Ovary (tissue), 3 donors: ENCODE data around the gene DOK6.

Experiments used
- CTCF ChIP-seq, 3 donors: fragments of 450-650 bp in 2 of 3; fragments of 200-600 bp in 1 of 3; IDR thresholded peaks; one replicate each; pipeline versions ENCODE4 v1.5.1 to v1.8.0; 2016 to 2022; ENCODE audit warnings: antibody characterized with exemption in 3 of 3, mild to moderate bottlenecking in 1 of 3
- EP300 ChIP-seq: sonication (generic); formaldehyde crosslinking; IDR thresholded peaks from one replicate; pipeline ENCODE4 v1.6.1; 2017; ENCODE audit warnings: antibody characterized with exemption
- POLR2A ChIP-seq: fragments of 450-650 bp; IDR thresholded peaks from one replicate; pipeline ENCODE4 v1.6.1; 2017; ENCODE audit warnings: antibody characterized with exemption, mild to moderate bottlenecking, moderate library complexity
- donor health status: DM: no; HTN: no; CAD: no.

GRCh38 chr18:69684789-69685188 is 284.1 kb downstream of the DOK6 start:
- TF ChIP-seq CTCF (IDR thresholded peaks at IDR 0.05) (no peak), EP300 (no peak), POLR2A (no peak)
